Esophagus squamous epithelium (tissue), 5 donors: ENCODE measurements around the gene TFAP2C. TPM values are rescaled to one million over a fixed set of nuclear protein-coding genes. Genes with fewer than 3 reads are reported as not detected.

ENCODE experiments used
- DNase-seq: peaks from one replicate; lab custom pipeline; 2025; lab: John Stamatoyannopoulos, UW
- H3K27ac ChIP-seq, 4 donors: fragments of 200-600 bp; sonication (generic); one replicate each; pipeline ENCODE4 v1.5.1; 2016 to 2019; ENCODE audit warnings: mild to moderate bottlenecking in 1 of 4
- H3K27me3 ChIP-seq, 4 donors: fragments of 200-600 bp; sonication (generic); 1 replicate in 3 of 4; 2 replicates in 1 of 4; pipeline versions ENCODE4 v1.5.1 to v1.6.0; 2017 to 2021; ENCODE audit warnings: antibody characterized with exemption in 1 of 4
- H3K36me3 ChIP-seq, 3 donors: fragments of 200-600 bp; sonication (generic); one replicate each; pipeline ENCODE4 v1.5.1; 2016 to 2019
- H3K4me1 ChIP-seq, 3 donors: fragments of 200-600 bp; sonication (generic); one replicate each; pipeline ENCODE4 v1.5.1; 2017 to 2019
- H3K4me3 ChIP-seq, 4 donors: fragments of 200-600 bp; sonication (generic); 1 replicate in 3 of 4; 2 replicates in 1 of 4; pipeline ENCODE4 v1.5.1; 2016 to 2019; ENCODE audit warnings: mild to moderate bottlenecking in 2 of 4, moderate library complexity in 1 of 4
- H3K9me3 ChIP-seq, 3 donors: fragments of 200-600 bp; sonication (generic); one replicate each; pipeline ENCODE4 v1.5.1; 2016 to 2019
- CTCF ChIP-seq, 6 experiments: fragments of 450-650 bp in 4 of 6; fragments of 200-600 bp in 2 of 6; sonication (generic) in 2 of 6; IDR thresholded peaks; one replicate each; pipeline ENCODE4 v1.5.1; 2016 to 2019; ENCODE audit warnings: antibody characterized with exemption in 6 of 6, mild to moderate bottlenecking in 4 of 6, moderate library complexity in 4 of 6
- POLR2A ChIP-seq, 4 donors: fragments of 450-650 bp; IDR thresholded peaks; one replicate each; pipeline ENCODE4 v1.6.1; 2017; ENCODE audit warnings: antibody characterized with exemption in 4 of 4, mild to moderate bottlenecking in 4 of 4, moderate library complexity in 3 of 4
- WGBS, 2 donors: methylation state at CpG; one replicate each; pipeline ENCODE4 v1.1.5; 2018; 5-methylcytosine and 5-hydroxymethylcytosine counted together
- intact Hi-C: fragments of 100-400 bp; cut with DNase I; formaldehyde crosslinking; loops from one replicate; pipeline ENCODE4 v1.15.0; 2022
- total RNA-seq, 4 donors: library from RNA; depleted of rRNA; stranded (reverse); fragments of >200 nt; gene quantifications; one replicate each; pipeline ENCODE4 v1.1.0, GENCODE V29; 2016
- donor health status: DM: yes; HTN: yes; CAD: no.

Gene TFAP2C
- 10 to 100 TPM; 25.9 to 34.8 (median 31.8) TPM for total RNA-seq

GRCh38 chr20:56628873-56629463 is at the start of gene TFAP2C:
TSS of gene TFAP2C (plus strand) at chr20:56629306. CDS start at chr20:56629545, 239 bp downstream.
- peaks cover 35 to 92% (median 44%) of the 10 kb centered on the region in 3 donors for H3K4me1 ChIP-seq

GRCh38 chr20:56580226-56580625 is 48.9 kb upstream of the TFAP2C start:
- TF ChIP-seq CTCF (IDR thresholded peaks at IDR 0.05) (no peak), POLR2A (IDR thresholded peaks at IDR 0.05) (no peak)
- H3K36me3 ChIP-seq = no peaks in the 10 kb centered on the region

More at GRCh38 chr20:56628873-56629463, at the start of gene TFAP2C:
- Histone ChIP-seq H3K9me3 (no peaks in the 10 kb centered on the region), H3K27me3 (peaks cover 0 to 100% (median 9%) of the 10 kb centered on the region in 4 donors), H3K27ac (peak within 1 kb of the TSS; percentile 89 to 97 (median 92)), H3K4me3 (peak within 1 kb of the TSS; percentile 66 to 85 (median 76)), H3K36me3 (peaks cover 0 to 16% (median 0%) of the 10 kb centered on the region in 3 donors)
- intact Hi-C loops = no loop called here
- 0% methylated on average over 2 of the region's 62 CpGs; no CpG with 5 or more reads in 1 of the 2 donors for whole genome bisulfite sequencing, 2 donors
- DNase-seq = no peak
- TF ChIP-seq CTCF (IDR thresholded peaks at IDR 0.05) (no peak), POLR2A (IDR thresholded peaks at IDR 0.05) (peak in 2 of 4 donors; percentile 84 to 90)

GRCh38 chr20:56581701-56582100 is 47.4 kb upstream of the TFAP2C start:
- intact Hi-C loops = no loop called here
- TF ChIP-seq CTCF (IDR thresholded peaks at IDR 0.05) (no peak), POLR2A (IDR thresholded peaks at IDR 0.05) (no peak)
- Histone ChIP-seq H3K27ac (no peak overlapping the region), H3K36me3 (no peaks in the 10 kb centered on the region), H3K27me3 (no peaks in the 10 kb centered on the region), H3K4me3 (no peak overlapping the region), H3K9me3 (no peaks in the 10 kb centered on the region), H3K4me1 (peaks cover 0 to 4% (median 0%) of the 10 kb centered on the region in 3 donors)
- WGBS, 2 donors = 58 to 77% methylated on average over 2 of the region's 2 CpGs
- no peak for DNase-seq

More at GRCh38 chr20:56580226-56580625, 48.9 kb upstream of the TFAP2C start:
- H3K4me3 ChIP-seq = no peak overlapping the region
- H3K9me3 ChIP-seq = no peaks in the 10 kb centered on the region
- peaks cover 0 to 17% (median 1%) of the 10 kb centered on the region in 3 donors for H3K4me1 ChIP-seq
- DNase-seq = no peak
- intact Hi-C loops = no loop called here
- WGBS, 2 donors = 80 to 88% methylated on average over 2 to 4 of the region's 12 CpGs
- no peaks in the 10 kb centered on the region for H3K27me3 ChIP-seq
- H3K27ac ChIP-seq = no peak overlapping the region

- no peak overlapping the region for H3K4me3 ChIP-seq
Measured at GRCh38 chr20:56582542-56582941, 46.6 kb upstream of the TFAP2C start.

More at GRCh38 chr20:56582542-56582941, 46.6 kb upstream of the TFAP2C start:
- Histone ChIP-seq H3K27ac (no peak overlapping the region), H3K9me3 (no peaks in the 10 kb centered on the region), H3K4me1 (peaks cover 0 to 11% (median 0%) of the 10 kb centered on the region in 3 donors), H3K36me3 (no peaks in the 10 kb centered on the region), H3K27me3 (no peaks in the 10 kb centered on the region)
- no peak for DNase-seq
- intact Hi-C loops = no loop called here
- no peak for TF ChIP-seq CTCF (IDR thresholded peaks at IDR 0.05)
- no peak for TF ChIP-seq POLR2A (IDR thresholded peaks at IDR 0.05)
- 43 to 56% methylated on average over 4 of the region's 4 CpGs for WGBS, 2 donors
